ENCODE results near the gene ADRA1B. TPM values are rescaled to one million over a fixed set of nuclear protein-coding genes. Genes with fewer than 3 reads are reported as not detected.

ADRA1B gene
- total RNA-seq, 1 donor from 2014 or later, result 0.66 TPM

- DNase-seq, result no peak
Measured at GRCh38 chr5:159955056-159955624, 38.9 kb downstream of the ADRA1B start.

GRCh38 chr5:159956074-159956473 lies 39.8 kb downstream of the ADRA1B start:
- H3K36me3 Mint-ChIP-seq (ENCODE audit: unreplicated experiment), result no peaks in the 10 kb centered on the region
- TF ChIP-seq CTCF (IDR thresholded peaks at IDR 0.05; ENCODE audit: partially characterized antibody, unreplicated experiment), result no peak
- no peaks in the 10 kb centered on the region for H3K4me1 Mint-ChIP-seq (ENCODE audit: low read depth, unreplicated experiment)
- H3K27me3 Mint-ChIP-seq (ENCODE audit: unreplicated experiment), result peaks cover 2% of the 10 kb centered on the region
- DNase-seq, result no peak
- no peak overlapping the region for H3K4me3 Mint-ChIP-seq (ENCODE audit: unreplicated experiment)
- H3K27ac Mint-ChIP-seq (ENCODE audit: unreplicated experiment), result no peak overlapping the region
- no peaks in the 10 kb centered on the region for H3K9me3 Mint-ChIP-seq (ENCODE audit: unreplicated experiment)

More at GRCh38 chr5:159955056-159955624, 38.9 kb downstream of the ADRA1B start:
- no peaks in the 10 kb centered on the region for H3K36me3 Mint-ChIP-seq (ENCODE audit: unreplicated experiment)
- no peaks in the 10 kb centered on the region for H3K4me1 Mint-ChIP-seq (ENCODE audit: low read depth, unreplicated experiment)
- no peak overlapping the region for H3K27ac Mint-ChIP-seq (ENCODE audit: unreplicated experiment)
- H3K27me3 Mint-ChIP-seq (ENCODE audit: unreplicated experiment), result peaks cover 2% of the 10 kb centered on the region
- H3K4me3 Mint-ChIP-seq (ENCODE audit: unreplicated experiment), result no peak overlapping the region
- no peaks in the 10 kb centered on the region for H3K9me3 Mint-ChIP-seq (ENCODE audit: unreplicated experiment)
- no peak for TF ChIP-seq CTCF (IDR thresholded peaks at IDR 0.05; ENCODE audit: partially characterized antibody, unreplicated experiment)

- H3K4me3 Mint-ChIP-seq (ENCODE audit: unreplicated experiment), result no peak overlapping the region
- no peak overlapping the region for H3K27ac Mint-ChIP-seq (ENCODE audit: unreplicated experiment)
- TF ChIP-seq CTCF (IDR thresholded peaks at IDR 0.05; ENCODE audit: partially characterized antibody, unreplicated experiment), result no peak
- no peaks in the 10 kb centered on the region for H3K27me3 Mint-ChIP-seq (ENCODE audit: unreplicated experiment)
- no peak for DNase-seq
- H3K4me1 Mint-ChIP-seq (ENCODE audit: low read depth, unreplicated experiment), result no peaks in the 10 kb centered on the region
- H3K36me3 Mint-ChIP-seq (ENCODE audit: unreplicated experiment), result no peaks in the 10 kb centered on the region
- no peaks in the 10 kb centered on the region for H3K9me3 Mint-ChIP-seq (ENCODE audit: unreplicated experiment)
Measured at GRCh38 chr5:159961176-159962160, 45.2 kb downstream of the ADRA1B start.

GRCh38 chr5:159962214-159962613 lies 45.9 kb downstream of the ADRA1B start:
- Mint-ChIP-seq H3K36me3 (ENCODE audit: unreplicated experiment) (no peaks in the 10 kb centered on the region), H3K4me1 (ENCODE audit: low read depth, unreplicated experiment) (no peaks in the 10 kb centered on the region), H3K4me3 (ENCODE audit: unreplicated experiment) (no peak overlapping the region), H3K9me3 (ENCODE audit: unreplicated experiment) (no peaks in the 10 kb centered on the region), H3K27ac (ENCODE audit: unreplicated experiment) (no peak overlapping the region), H3K27me3 (ENCODE audit: unreplicated experiment) (no peaks in the 10 kb centered on the region)
- DNase-seq, result no peak
- no peak for TF ChIP-seq CTCF (IDR thresholded peaks at IDR 0.05; ENCODE audit: partially characterized antibody, unreplicated experiment)

GRCh38 chr5:159963935-159964334 lies 47.7 kb downstream of the ADRA1B start:
- H3K27ac Mint-ChIP-seq (ENCODE audit: unreplicated experiment), result no peak overlapping the region
- no peaks in the 10 kb centered on the region for H3K27me3 Mint-ChIP-seq (ENCODE audit: unreplicated experiment)
- no peak overlapping the region for H3K4me3 Mint-ChIP-seq (ENCODE audit: unreplicated experiment)
- no peaks in the 10 kb centered on the region for H3K9me3 Mint-ChIP-seq (ENCODE audit: unreplicated experiment)
- DNase-seq, result no peak
- no peaks in the 10 kb centered on the region for H3K36me3 Mint-ChIP-seq (ENCODE audit: unreplicated experiment)
- TF ChIP-seq CTCF (IDR thresholded peaks at IDR 0.05; ENCODE audit: partially characterized antibody, unreplicated experiment), result no peak
- H3K4me1 Mint-ChIP-seq (ENCODE audit: low read depth, unreplicated experiment), result no peaks in the 10 kb centered on the region
